KMS-11 (cell line): ENCODE results near the gene METRN.

Experiments used
- H2AFZ ChIP-seq: fragments of 200-600 bp; sonication (generic); 2 replicates; pipeline ENCODE4 v1.6.1; 2016; ENCODE audit warnings: antibody characterized with exemption, mixed run types, low read depth
- H3K27ac ChIP-seq: fragments of 200-600 bp; sonication (generic); 2 replicates; pipeline ENCODE4 v1.6.1; 2016; ENCODE audit warnings: mild to moderate bottlenecking, mixed run types
- H3K27me3 ChIP-seq: fragments of 200-600 bp; sonication (generic); 2 replicates; pipeline ENCODE4 v1.6.1; 2017; ENCODE audit warnings: mild to moderate bottlenecking, low read depth, mixed run types, moderate library complexity; ENCODE audit not compliant: insufficient read depth
- H3K36me3 ChIP-seq: fragments of 200-600 bp; sonication (generic); 2 replicates; pipeline ENCODE4 v1.6.1; 2017; ENCODE audit warnings: mild to moderate bottlenecking, mixed run types; ENCODE audit not compliant: insufficient read depth
- H3K4me1 ChIP-seq: fragments of 200-600 bp; sonication (generic); 2 replicates; pipeline ENCODE4 v1.6.1; 2016; ENCODE audit warnings: mild to moderate bottlenecking, low read depth, mixed run types; ENCODE audit not compliant: poor library complexity, severe bottlenecking
- H3K4me2 ChIP-seq: fragments of 200-600 bp; sonication (generic); 2 replicates; pipeline ENCODE4 v1.7.0; 2016; ENCODE audit warnings: mild to moderate bottlenecking, mixed run types
- H3K4me3 ChIP-seq: fragments of 200-600 bp; sonication (generic); IDR thresholded peaks from 2 replicates; pipeline ENCODE4 v1.6.1; 2017; ENCODE audit warnings: low read depth, low read length, mixed read lengths; ENCODE audit not compliant: insufficient read depth
- H3K79me2 ChIP-seq: fragments of 200-600 bp; sonication (generic); 2 replicates; pipeline ENCODE4 v1.6.1; 2016; ENCODE audit warnings: low read depth, mixed run types; ENCODE audit not compliant: insufficient read depth
- H3K9ac ChIP-seq: fragments of 200-600 bp; sonication (generic); 2 replicates; pipeline ENCODE4 v1.6.1; 2016; ENCODE audit warnings: mild to moderate bottlenecking, mixed run types
- H4K20me1 ChIP-seq: fragments of 200-600 bp; sonication (generic); 2 replicates; pipeline ENCODE4 v1.6.1; 2016; ENCODE audit warnings: mild to moderate bottlenecking, mixed run types; ENCODE audit not compliant: insufficient read depth
- TF ChIP-seq, protein P1 (sequence below): fragments of 200-600 bp; sonication (generic); conservative IDR thresholded peaks from 2 replicates; pipeline ENCODE4 v1.6.1; 2017; ENCODE audit warnings: low read depth, mild to moderate bottlenecking, antibody characterized with exemption, low read length, moderate library complexity, mixed read lengths

The METRN gene

DNA sequence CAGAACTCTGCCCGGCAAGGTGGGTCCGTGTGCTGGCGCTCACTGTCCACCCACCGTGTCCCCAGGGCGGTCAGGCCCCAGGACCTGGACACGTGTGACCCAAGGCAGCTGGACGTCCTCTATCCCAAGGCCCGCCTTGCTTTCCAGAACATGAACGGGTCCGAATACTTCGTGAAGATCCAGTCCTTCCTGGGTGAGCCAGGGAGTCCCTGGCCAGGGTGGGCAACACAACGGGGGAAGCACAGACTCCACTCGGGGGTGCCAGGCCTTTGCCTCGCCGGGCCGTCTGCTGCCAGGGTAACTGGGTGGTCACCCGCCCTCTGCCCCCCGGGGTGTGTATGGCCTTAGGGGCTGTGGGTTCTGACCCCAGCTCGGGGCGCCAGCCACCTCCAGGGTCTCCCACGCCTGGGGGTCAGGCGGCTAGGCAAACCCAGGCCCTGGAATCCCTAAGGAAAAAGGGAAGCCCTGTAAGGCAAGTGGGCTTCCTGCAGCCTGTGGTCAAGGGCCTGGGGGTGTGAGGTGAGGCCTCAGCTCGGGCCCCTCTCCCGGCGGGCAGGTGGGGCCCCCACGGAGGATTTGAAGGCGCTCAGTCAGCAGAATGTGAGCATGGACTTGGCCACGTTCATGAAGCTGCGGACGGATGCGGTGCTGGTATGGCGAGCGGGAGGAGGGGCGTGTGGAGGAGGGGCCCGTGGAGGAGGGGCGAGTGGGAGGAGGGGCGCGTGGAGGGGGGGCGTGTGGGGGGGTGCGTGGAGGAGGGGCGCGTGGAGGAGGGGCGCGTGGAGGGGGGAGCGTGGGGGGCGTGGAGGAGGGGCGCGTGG lies 52.1 kb downstream of the METRN start:
- H3K36me3 ChIP-seq: no peaks in the 10 kb centered on the region
- H3K4me2 ChIP-seq: no peak overlapping the region
- H3K27me3 ChIP-seq: peaks cover 69% of the 10 kb centered on the region
- no peaks in the 10 kb centered on the region for H3K79me2 ChIP-seq
- no peaks in the 10 kb centered on the region for H3K4me1 ChIP-seq
- no peak overlapping the region for H3K4me3 ChIP-seq
- H3K9ac ChIP-seq: no peak overlapping the region
- H3K27ac ChIP-seq: no peak overlapping the region
- TF ChIP-seq, protein P1, sequence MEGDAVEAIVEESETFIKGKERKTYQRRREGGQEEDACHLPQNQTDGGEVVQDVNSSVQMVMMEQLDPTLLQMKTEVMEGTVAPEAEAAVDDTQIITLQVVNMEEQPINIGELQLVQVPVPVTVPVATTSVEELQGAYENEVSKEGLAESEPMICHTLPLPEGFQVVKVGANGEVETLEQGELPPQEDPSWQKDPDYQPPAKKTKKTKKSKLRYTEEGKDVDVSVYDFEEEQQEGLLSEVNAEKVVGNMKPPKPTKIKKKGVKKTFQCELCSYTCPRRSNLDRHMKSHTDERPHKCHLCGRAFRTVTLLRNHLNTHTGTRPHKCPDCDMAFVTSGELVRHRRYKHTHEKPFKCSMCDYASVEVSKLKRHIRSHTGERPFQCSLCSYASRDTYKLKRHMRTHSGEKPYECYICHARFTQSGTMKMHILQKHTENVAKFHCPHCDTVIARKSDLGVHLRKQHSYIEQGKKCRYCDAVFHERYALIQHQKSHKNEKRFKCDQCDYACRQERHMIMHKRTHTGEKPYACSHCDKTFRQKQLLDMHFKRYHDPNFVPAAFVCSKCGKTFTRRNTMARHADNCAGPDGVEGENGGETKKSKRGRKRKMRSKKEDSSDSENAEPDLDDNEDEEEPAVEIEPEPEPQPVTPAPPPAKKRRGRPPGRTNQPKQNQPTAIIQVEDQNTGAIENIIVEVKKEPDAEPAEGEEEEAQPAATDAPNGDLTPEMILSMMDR: no peak
- H4K20me1 ChIP-seq: no peaks in the 10 kb centered on the region
- no peak overlapping the region for H2AFZ ChIP-seq

DNA sequence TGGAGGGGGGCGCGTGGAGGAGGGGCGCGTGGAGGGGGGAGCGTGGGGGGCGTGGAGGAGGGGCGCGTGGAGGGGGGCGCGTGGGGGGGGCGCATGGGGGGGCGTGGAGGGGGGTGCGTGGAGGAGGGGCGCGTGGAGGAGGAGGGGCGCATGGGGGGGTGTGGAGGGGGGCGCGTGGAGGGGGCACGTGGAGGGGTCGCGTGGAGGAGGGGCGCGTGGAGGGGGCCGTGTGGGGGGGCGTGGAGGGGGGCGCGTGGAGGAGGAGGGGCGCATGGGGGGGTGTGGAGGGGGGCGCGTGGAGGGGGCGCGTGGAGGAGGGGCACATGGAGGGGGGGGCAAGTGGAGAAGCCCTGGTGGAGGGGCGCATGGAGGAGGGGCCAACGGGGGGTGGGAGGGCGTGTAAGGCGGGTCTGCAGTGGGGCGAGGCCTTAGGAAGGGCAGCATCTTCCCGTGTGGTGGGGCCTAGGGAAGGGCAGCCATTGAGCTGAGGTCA lies 52.9 kb downstream of the METRN start:
- Histone ChIP-seq H3K27ac (no peak overlapping the region), H3K27me3 (peaks cover 67% of the 10 kb centered on the region), H4K20me1 (no peaks in the 10 kb centered on the region), H3K36me3 (no peaks in the 10 kb centered on the region), H3K9ac (no peak overlapping the region), H3K4me2 (no peak overlapping the region), H3K4me3 (no peak overlapping the region), H3K4me1 (no peaks in the 10 kb centered on the region), H3K79me2 (no peaks in the 10 kb centered on the region), H2AFZ (no peak overlapping the region)
- TF ChIP-seq, protein P1: no peak

DNA sequence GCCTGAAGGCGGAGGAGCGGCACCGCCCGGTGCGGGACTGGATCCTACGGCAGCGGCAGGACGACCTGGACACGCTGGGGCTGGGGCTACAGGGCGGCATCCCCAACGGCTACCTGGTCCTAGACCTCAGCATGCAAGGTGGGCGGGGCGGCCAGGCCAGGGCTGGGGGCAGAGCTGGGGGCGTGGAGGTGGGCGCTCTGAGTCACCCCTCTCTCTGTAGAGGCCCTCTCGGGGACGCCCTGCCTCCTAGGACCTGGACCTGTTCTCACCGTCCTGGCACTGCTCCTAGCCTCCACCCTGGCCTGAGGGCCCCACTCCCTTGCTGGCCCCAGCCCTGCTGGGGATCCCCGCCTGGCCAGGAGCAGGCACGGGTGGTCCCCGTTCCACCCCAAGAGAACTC lies 53.5 kb downstream of the METRN start:
- H3K4me3 ChIP-seq: no peak overlapping the region
- H3K4me1 ChIP-seq: no peaks in the 10 kb centered on the region
- no peak overlapping the region for H3K27ac ChIP-seq
- no peak overlapping the region for H2AFZ ChIP-seq
- no peaks in the 10 kb centered on the region for H4K20me1 ChIP-seq
- peaks cover 67% of the 10 kb centered on the region for H3K27me3 ChIP-seq
- no peaks in the 10 kb centered on the region for H3K36me3 ChIP-seq
- H3K4me2 ChIP-seq: no peak overlapping the region
- TF ChIP-seq, protein P1: no peak
- H3K9ac ChIP-seq: no peak overlapping the region
- no peaks in the 10 kb centered on the region for H3K79me2 ChIP-seq
